T-cell (primary cell): ENCODE results near the gene CD200R1. TPM values are rescaled to one million over a fixed set of nuclear protein-coding genes. Genes with fewer than 3 reads are reported as not detected.
A peak's percentile ranks its signal among the peaks of the same experiment; 100 is the strongest.

Source experiments
- ATAC-seq, 4 experiments: fragments of 200-7000 bp in 3 of 4; fragments of 150-1000 bp in 1 of 4; cut with Tn5 transposase; replicated peaks in 1 of 4; 1 replicate in 3 of 4; 2 replicates in 1 of 4; pipeline ENCODE4 v1.10.0; 2021; ENCODE audit warnings: moderate library complexity in 3 of 4, mild to moderate bottlenecking in 2 of 4, moderate number of reproducible peaks in 1 of 4
- CTCF ChIA-PET, 2 donors: fragments of 300-600 bp; sonication (Branson Sonifier 250); formaldehyde crosslinking; loops; one replicate each; lab custom pipeline; 2022; ENCODE audit warnings: antibody characterized with exemption in 2 of 2; lab: Charles Lee
- POLR2A ChIA-PET, 2 donors: fragments of 300-600 bp; sonication (Branson Sonifier 250); formaldehyde crosslinking; loops; one replicate each; lab custom pipeline; 2022; ENCODE audit warnings: antibody characterized with exemption in 2 of 2; lab: Charles Lee
- DNase-seq, 35 experiments: peaks; one replicate each; pipeline versions ENCODE4 v3.0.0 to v3.0.0-alpha.2; 2013 to 2023
- H3K27ac ChIP-seq: one replicate; pipeline ENCODE4 v1.5.1; 2013; ENCODE audit warnings: low read length
- H3K27me3 ChIP-seq, 2 experiments: replicated peaks in 1 of 2; 1 replicate in 1 of 2; 2 replicates in 1 of 2; pipeline versions ENCODE4 v1.6.1 to v1.7.0; 2013; ENCODE audit warnings: low read length in 1 of 2, mixed read lengths in 1 of 2; ENCODE audit not compliant: control insufficient read depth in 2 of 2, insufficient read depth in 2 of 2; ENCODE audit errors: extremely low read depth in 1 of 2
- H3K36me3 ChIP-seq, 2 donors: 1 replicate in 1 of 2; 2 replicates in 1 of 2; pipeline versions ENCODE4 v1.6.1 to v1.7.0; 2013; ENCODE audit warnings: low read length in 1 of 2; ENCODE audit not compliant: control insufficient read depth in 2 of 2, insufficient read depth in 1 of 2; ENCODE audit errors: extremely low read depth in 1 of 2
- H3K4me1 ChIP-seq, 2 experiments: 1 replicate in 1 of 2; 2 replicates in 1 of 2; pipeline versions ENCODE4 v1.6.1 to v1.7.0; 2013; ENCODE audit warnings: low read length in 2 of 2, mixed read lengths in 1 of 2; ENCODE audit not compliant: insufficient read depth in 2 of 2, control insufficient read depth in 1 of 2; ENCODE audit errors: extremely low read depth in 1 of 2
- H3K4me3 ChIP-seq, 2 donors: 1 replicate in 1 of 2; 2 replicates in 1 of 2; pipeline versions ENCODE4 v1.5.1 to v1.7.0; 2013; ENCODE audit warnings: mild to moderate bottlenecking in 2 of 2, low read length in 1 of 2, moderate library complexity in 1 of 2; ENCODE audit not compliant: control insufficient read depth in 1 of 2; ENCODE audit errors: extremely low read depth in 1 of 2
- H3K9me3 ChIP-seq: 2 replicates; pipeline ENCODE4 v1.7.0; 2013
- H3K27ac Mint-ChIP-seq, 2 donors: one replicate each; pipeline ENCODE4 v1.8.0; 2020 to 2021; ENCODE audit warnings: mild to moderate bottlenecking in 2 of 2, mixed read lengths in 2 of 2
- H3K27me3 Mint-ChIP-seq, 2 donors: one replicate each; pipeline ENCODE4 v1.8.0; 2021 to 2022; ENCODE audit warnings: mixed read lengths in 2 of 2
- H3K36me3 Mint-ChIP-seq: one replicate; pipeline ENCODE4 v1.8.0; 2021; ENCODE audit warnings: mixed read lengths
- H3K4me1 Mint-ChIP-seq, 3 donors: one replicate each; pipeline ENCODE4 v1.8.0; 2020 to 2022; ENCODE audit warnings: mixed read lengths in 3 of 3, mild to moderate bottlenecking in 1 of 3
- H3K4me3 Mint-ChIP-seq, 3 donors: one replicate each; pipeline ENCODE4 v1.8.0; 2020 to 2022; ENCODE audit warnings: mild to moderate bottlenecking in 3 of 3, mixed read lengths in 3 of 3, moderate library complexity in 3 of 3
- H3K9me3 Mint-ChIP-seq, 3 donors: one replicate each; pipeline ENCODE4 v1.8.0; 2020 to 2022; ENCODE audit warnings: mixed read lengths in 3 of 3
- WGBS: methylation state at CpG from one replicate; pipeline ENCODE4 v1.1.5; 2013; ENCODE audit warnings: missing lambda C conversion rate; ENCODE audit not compliant: insufficient coverage; 5-methylcytosine and 5-hydroxymethylcytosine counted together
- total RNA-seq, 35 experiments: library from RNA in 6 of 35; stranded (reverse) in 6 of 35; fragments of 120-200 nt in 1 of 35; gene quantifications; one replicate each; pipeline versions ENCODE4 v1.2.1 to v1.2.4 and lab custom pipeline; 2013 to 2026

The CD200R1 gene
- total RNA-seq, 5 donors from 2014 or later (not counting 1 experiment from before 2014, with no cell fraction given) = 10.1 to 20.4 (median 11.9) TPM

GRCh38 chr3:112965656-112966055 lies 9.2 kb downstream of the CD200R1 start:
- Histone ChIP-seq H3K4me3 (no peak overlapping the region), H3K36me3 (peaks cover 0 to 6% of the 10 kb centered on the region in 2 donors), H3K27ac (no peak overlapping the region), H3K27me3 (peaks cover 0 to 3% of the 10 kb centered on the region in 2 experiments), H3K4me1 (peaks cover 9 to 17% of the 10 kb centered on the region in 2 experiments), H3K9me3 (peaks cover 2% of the 10 kb centered on the region)
- Mint-ChIP-seq H3K36me3 (peaks cover 46% of the 10 kb centered on the region), H3K4me1 (peaks cover 57 to 72% (median 64%) of the 10 kb centered on the region in 3 donors), H3K4me3 (no peak overlapping the region), H3K27me3 (no peaks in the 10 kb centered on the region), H3K27ac (no peak overlapping the region), H3K9me3 (peaks cover 14 to 21% (median 18%) of the 10 kb centered on the region in 3 donors)
- DNase-seq (no peak), ATAC-seq (no peak)
- CTCF ChIA-PET = interaction anchor here (0.9 to 1.6 kb wide), 3 partner anchors 13 to 17 kb away, joined by 3 to 5 read pairs (median 5); no protein-coding TSS in a partner anchor
- WGBS = 93% methylated on average over 2 of the region's 6 CpGs
- POLR2A ChIA-PET = interaction anchor here in 1 of 2 donors (0.5 kb wide), 1 partner anchor 783 kb away, joined by 3 read pairs; no protein-coding TSS in a partner anchor

GRCh38 chr3:112963683-112964082 lies 11.2 kb downstream of the CD200R1 start:
- Mint-ChIP-seq H3K36me3 (peaks cover 46% of the 10 kb centered on the region), H3K4me3 (no peak overlapping the region), H3K4me1 (peaks cover 54 to 71% (median 63%) of the 10 kb centered on the region in 3 donors), H3K9me3 (peaks cover 14 to 21% (median 18%) of the 10 kb centered on the region in 3 donors), H3K27ac (no peak overlapping the region), H3K27me3 (no peaks in the 10 kb centered on the region)
- no peak for DNase-seq
- Histone ChIP-seq H3K4me3 (no peak overlapping the region), H3K9me3 (peaks cover 2% of the 10 kb centered on the region), H3K27me3 (peaks cover 0 to 3% of the 10 kb centered on the region in 2 experiments), H3K36me3 (peaks cover 0 to 6% of the 10 kb centered on the region in 2 donors), H3K4me1 (peaks cover 7 to 16% of the 10 kb centered on the region in 2 experiments), H3K27ac (no peak overlapping the region)
- ATAC-seq = no peak
- CTCF ChIA-PET = no interaction called here
- POLR2A ChIA-PET = no interaction called here

GRCh38 chr3:112958811-112959560 lies 15.9 kb downstream of the CD200R1 start:
- peaks cover 0 to 2% of the 10 kb centered on the region in 2 experiments for H3K4me1 ChIP-seq
- H3K27me3 ChIP-seq = peaks cover 0 to 3% of the 10 kb centered on the region in 2 experiments
- H3K4me3 ChIP-seq = no peak overlapping the region
- H3K36me3 ChIP-seq = peaks cover 5 to 15% of the 10 kb centered on the region in 2 donors
- DNase-seq = no peak
- ATAC-seq = peak in 2 of 4 experiments; percentile 24 to 44
- Mint-ChIP-seq H3K27me3 (no peaks in the 10 kb centered on the region), H3K27ac (peak overlapping the region; percentile 3 to 85), H3K4me1 (peaks cover 34 to 50% (median 47%) of the 10 kb centered on the region in 3 donors), H3K4me3 (peak overlapping the region; percentile 42 to 78 (median 55)), H3K9me3 (peaks cover 11 to 22% (median 22%) of the 10 kb centered on the region in 3 donors), H3K36me3 (peaks cover 49% of the 10 kb centered on the region)
- CTCF ChIA-PET = interaction anchor here in 1 of 2 donors (0.8 kb wide), 1 partner anchor 10 kb away, joined by 3 read pairs; no protein-coding TSS in a partner anchor
- POLR2A ChIA-PET = no interaction called here
- WGBS = 33% methylated on average over 2 of the region's 6 CpGs
- no peak overlapping the region for H3K27ac ChIP-seq
- H3K9me3 ChIP-seq = peaks cover 11% of the 10 kb centered on the region

- Mint-ChIP-seq H3K4me1 (peaks cover 26 to 38% (median 36%) of the 10 kb centered on the region in 3 donors), H3K9me3 (peaks cover 6 to 23% (median 19%) of the 10 kb centered on the region in 3 donors), H3K36me3 (peaks cover 39% of the 10 kb centered on the region), H3K27ac (peak overlapping the region in 1 of 2 donors; percentile 4), H3K27me3 (no peaks in the 10 kb centered on the region), H3K4me3 (no peak overlapping the region)
- Histone ChIP-seq H3K4me1 (peaks cover 0 to 2% of the 10 kb centered on the region in 2 experiments), H3K27ac (no peak overlapping the region), H3K9me3 (peaks cover 10% of the 10 kb centered on the region), H3K36me3 (peaks cover 5 to 9% of the 10 kb centered on the region in 2 donors), H3K4me3 (no peak overlapping the region), H3K27me3 (no peaks in the 10 kb centered on the region)
- POLR2A ChIA-PET = no interaction called here
- CTCF ChIA-PET = no interaction called here
- no peak for ATAC-seq
- no peak for DNase-seq
These were observed 18.6 kb downstream of the CD200R1 start for GRCh38 chr3:112956351-112956750.

GRCh38 chr3:112948346-112948838 lies 26.5 kb downstream of the CD200R1 start:
- DNase-seq (no peak), ATAC-seq (no peak)
- Histone ChIP-seq H3K36me3 (peaks cover 0 to 5% of the 10 kb centered on the region in 2 donors), H3K4me1 (no peaks in the 10 kb centered on the region), H3K9me3 (peaks cover 6% of the 10 kb centered on the region), H3K27ac (no peak overlapping the region), H3K4me3 (no peak overlapping the region), H3K27me3 (no peaks in the 10 kb centered on the region)
- H3K27me3 Mint-ChIP-seq = no peaks in the 10 kb centered on the region
- ChIA-PET CTCF (interaction anchor here in 1 of 2 donors (0.8 kb wide), 2 partner anchors 11 to 18 kb away, joined by 3 read pairs; no protein-coding TSS in a partner anchor), POLR2A (no interaction called here)
- H3K27ac Mint-ChIP-seq = peak overlapping the region; percentile 41 to 46
- H3K4me1 Mint-ChIP-seq = peaks cover 25 to 39% (median 31%) of the 10 kb centered on the region in 3 donors
- H3K36me3 Mint-ChIP-seq = peaks cover 50% of the 10 kb centered on the region
- WGBS = 96% methylated on average over 6 of the region's 9 CpGs
- peaks cover 4 to 28% (median 12%) of the 10 kb centered on the region in 3 donors for H3K9me3 Mint-ChIP-seq
- H3K4me3 Mint-ChIP-seq = no peak overlapping the region

- Mint-ChIP-seq H3K4me3 (no peak overlapping the region), H3K27me3 (no peaks in the 10 kb centered on the region), H3K36me3 (peaks cover 58% of the 10 kb centered on the region), H3K9me3 (peaks cover 0 to 21% (median 8%) of the 10 kb centered on the region in 3 donors), H3K27ac (peak overlapping the region; percentile 28 to 79), H3K4me1 (peaks cover 29 to 50% (median 43%) of the 10 kb centered on the region in 3 donors)
- WGBS = 89% methylated on average over 2 of the region's 3 CpGs
- ATAC-seq (no peak), DNase-seq (no peak)
- H3K27ac ChIP-seq = no peak overlapping the region
- H3K27me3 ChIP-seq = no peaks in the 10 kb centered on the region
- no peak overlapping the region for H3K4me3 ChIP-seq
- CTCF ChIA-PET = no interaction called here
- peaks cover 0 to 8% of the 10 kb centered on the region in 2 donors for H3K36me3 ChIP-seq
- peaks cover 0 to 17% of the 10 kb centered on the region in 2 experiments for H3K4me1 ChIP-seq
- H3K9me3 ChIP-seq = peaks cover 2% of the 10 kb centered on the region
- POLR2A ChIA-PET = interaction anchor here in 1 of 2 donors (0.6 kb wide), 1 partner anchor 77 kb away, joined by 5 read pairs; no protein-coding TSS in a partner anchor
These were observed 43.0 kb downstream of the CD200R1 start for GRCh38 chr3:112931736-112932521.
